Dermis microvascular lymphatic vessel endothelial cell (primary cell): ENCODE results near the gene TLR9. TPM values are rescaled to one million over a fixed set of nuclear protein-coding genes. Genes with fewer than 3 reads are reported as not detected.
"Not testable (repeated sequence)": the region's sequence is repeated elsewhere in the genome, so short reads cannot be mapped to it uniquely, and the experiment has no call there.

Experiments used
- DNase-seq, 2 donors: peaks; one replicate each; pipeline versions ENCODE4 v3.0.0 to v3.0.0-alpha.2; 2010; ENCODE audit warnings: low read depth in 2 of 2
- total RNA-seq: library from RNA; depleted of rRNA; stranded (reverse); fragments of >200 nt; gene quantifications from 2 replicates; pipeline ENCODE4 v1.2.1, GENCODE V29; 2014

Gene TLR9, protein sequence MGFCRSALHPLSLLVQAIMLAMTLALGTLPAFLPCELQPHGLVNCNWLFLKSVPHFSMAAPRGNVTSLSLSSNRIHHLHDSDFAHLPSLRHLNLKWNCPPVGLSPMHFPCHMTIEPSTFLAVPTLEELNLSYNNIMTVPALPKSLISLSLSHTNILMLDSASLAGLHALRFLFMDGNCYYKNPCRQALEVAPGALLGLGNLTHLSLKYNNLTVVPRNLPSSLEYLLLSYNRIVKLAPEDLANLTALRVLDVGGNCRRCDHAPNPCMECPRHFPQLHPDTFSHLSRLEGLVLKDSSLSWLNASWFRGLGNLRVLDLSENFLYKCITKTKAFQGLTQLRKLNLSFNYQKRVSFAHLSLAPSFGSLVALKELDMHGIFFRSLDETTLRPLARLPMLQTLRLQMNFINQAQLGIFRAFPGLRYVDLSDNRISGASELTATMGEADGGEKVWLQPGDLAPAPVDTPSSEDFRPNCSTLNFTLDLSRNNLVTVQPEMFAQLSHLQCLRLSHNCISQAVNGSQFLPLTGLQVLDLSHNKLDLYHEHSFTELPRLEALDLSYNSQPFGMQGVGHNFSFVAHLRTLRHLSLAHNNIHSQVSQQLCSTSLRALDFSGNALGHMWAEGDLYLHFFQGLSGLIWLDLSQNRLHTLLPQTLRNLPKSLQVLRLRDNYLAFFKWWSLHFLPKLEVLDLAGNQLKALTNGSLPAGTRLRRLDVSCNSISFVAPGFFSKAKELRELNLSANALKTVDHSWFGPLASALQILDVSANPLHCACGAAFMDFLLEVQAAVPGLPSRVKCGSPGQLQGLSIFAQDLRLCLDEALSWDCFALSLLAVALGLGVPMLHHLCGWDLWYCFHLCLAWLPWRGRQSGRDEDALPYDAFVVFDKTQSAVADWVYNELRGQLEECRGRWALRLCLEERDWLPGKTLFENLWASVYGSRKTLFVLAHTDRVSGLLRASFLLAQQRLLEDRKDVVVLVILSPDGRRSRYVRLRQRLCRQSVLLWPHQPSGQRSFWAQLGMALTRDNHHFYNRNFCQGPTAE
- total RNA-seq, result not detected in 2 replicates

DNA sequence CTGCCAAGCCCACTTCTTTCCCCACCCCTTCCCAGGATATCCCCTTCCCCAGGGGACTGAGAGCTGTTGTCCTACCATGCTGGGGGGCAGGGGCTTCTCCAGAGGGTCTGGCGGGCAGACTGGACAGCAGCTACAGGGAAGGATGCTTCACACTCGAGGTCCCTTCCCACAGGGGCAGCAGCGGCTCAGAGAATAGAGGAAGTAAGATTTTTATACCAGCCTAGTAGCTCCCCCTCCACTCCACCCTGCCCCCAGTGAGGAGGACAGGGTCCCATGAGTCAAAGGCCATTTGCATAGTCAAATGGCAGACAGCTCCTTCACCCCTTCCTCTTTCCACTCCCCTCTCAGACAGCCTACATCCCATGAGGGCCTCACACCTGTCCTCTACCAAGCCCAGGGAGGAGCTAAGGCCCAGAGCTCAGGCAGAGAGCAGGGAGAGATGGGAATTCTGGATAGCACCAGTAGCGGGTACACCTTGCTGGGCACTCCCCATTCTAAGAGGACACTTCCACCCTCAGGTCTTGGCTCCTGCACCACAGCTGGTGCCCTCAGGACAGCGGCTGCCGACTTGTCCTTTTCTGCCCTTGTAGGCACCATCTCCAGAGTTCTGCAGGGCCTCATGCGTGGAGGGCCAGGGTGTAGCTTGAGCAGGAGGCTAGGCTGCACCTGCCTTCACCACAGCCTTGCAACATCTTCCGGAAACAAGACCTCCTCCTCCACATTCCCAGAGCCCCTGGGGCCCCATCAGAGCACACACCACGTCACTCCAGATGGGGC lies at the start of gene TLR9:
Gene TLR9, minus strand, starts transcription at position 194 of the 777 bp plus-strand sequence. Its CDS starts 116 bp downstream, at position 78.
- no peak for DNase-seq

DNA sequence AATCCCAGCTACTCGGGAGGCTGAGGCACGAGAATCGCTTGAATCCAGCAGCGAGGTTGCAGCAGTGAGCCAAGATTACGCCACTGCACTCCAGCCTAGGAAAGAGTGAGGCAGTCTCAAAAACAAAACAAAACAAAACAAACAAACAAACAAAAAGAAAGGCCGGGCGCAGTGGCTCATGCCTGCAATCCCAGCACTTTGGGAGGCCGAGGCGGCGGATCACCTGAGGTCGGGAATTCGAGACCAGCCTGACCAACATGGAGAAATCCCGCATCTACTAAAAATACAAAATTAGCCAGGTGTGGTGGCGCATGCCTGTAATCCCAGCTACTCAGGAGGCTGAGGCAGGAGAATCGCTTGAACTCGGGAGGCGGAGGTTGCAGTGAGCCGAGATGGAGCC lies 49.3 kb upstream of the TLR9 start:
- not testable (repeated sequence) for DNase-seq

DNA sequence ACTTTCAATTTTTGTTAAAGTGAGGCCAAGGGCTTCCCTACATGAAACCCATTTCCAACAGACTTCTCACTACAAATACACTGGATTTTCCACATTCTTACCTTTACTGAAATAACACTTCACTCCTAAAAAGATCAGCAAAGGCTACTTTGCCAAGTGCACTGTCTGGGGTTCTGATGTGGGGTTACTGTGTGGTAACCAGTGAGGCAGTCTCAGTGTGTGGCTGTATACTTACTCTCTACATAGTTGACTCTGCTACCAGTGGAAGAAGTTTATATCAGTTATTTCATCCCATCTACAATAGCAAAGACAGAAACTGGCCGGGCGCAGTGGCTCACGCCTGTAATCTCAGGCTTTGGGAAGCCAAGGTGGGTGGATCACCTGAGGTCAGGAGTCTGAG lies 47.4 kb upstream of the TLR9 start:
- DNase-seq, result no peak

DNA sequence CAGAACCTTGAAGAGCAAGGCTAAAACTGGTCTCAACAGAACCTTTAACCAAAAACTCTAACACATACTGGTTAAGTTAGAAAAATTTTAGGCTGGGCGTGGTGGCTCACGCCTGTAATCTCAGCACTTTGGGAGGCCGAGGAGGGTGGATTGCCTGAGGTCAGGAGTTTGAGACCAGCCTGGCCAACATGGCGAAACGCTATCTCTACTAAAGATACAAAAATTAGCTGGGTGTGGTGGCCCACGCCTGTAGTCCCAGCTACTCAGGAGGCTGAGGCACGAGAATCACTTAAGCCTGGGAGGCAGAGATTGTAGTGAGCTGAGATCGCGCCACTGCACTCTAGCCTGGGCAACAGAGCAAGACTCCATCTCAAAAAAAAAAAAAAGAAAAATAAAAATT lies 46.7 kb upstream of the TLR9 start:
- DNase-seq, result not testable (repeated sequence)

DNA sequence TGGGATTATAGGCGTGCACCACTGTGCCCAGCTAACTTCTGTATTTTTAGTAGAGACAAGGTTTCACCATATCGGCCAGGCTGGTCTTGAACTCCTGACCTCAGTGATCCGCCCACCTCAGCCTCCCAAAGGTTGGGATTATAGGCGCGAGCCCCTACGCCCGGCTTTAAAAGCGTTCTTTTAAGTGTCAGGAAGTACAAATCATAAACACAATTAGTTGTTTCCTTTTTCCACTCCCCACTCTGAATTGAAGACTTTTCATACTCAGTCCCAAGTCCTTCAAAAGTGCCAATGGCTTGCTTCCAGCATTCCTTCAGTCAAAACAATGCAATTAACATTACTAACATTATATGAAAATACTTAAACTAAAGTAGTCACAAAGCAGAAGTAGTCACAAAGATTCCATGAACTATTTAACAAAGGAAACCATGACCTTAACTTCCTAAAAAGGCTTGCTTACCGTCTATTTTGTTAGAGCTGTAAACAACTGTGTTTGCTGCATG lies 44.9 kb upstream of the TLR9 start:
- DNase-seq, result peak in 1 of 2 donors; percentile 81

DNA sequence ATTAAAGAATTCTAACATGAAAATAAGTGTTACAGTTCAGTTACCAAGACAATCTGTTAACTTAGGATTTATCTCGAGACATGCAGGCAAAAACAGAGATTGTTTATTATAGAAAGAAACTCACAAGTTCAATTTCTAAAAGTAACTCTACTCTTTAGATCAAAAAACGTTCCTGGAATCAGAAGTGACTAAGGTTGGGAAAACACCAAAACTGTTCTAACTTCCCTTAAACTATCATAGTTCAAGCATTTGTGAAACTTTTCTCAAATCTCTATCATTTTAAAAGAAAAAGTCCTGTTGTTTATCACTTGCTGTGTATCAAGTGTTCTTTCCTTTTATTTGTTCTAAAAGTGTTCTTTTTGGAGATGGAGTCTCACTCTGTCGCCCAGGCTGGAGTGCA lies 44.3 kb upstream of the TLR9 start:
- no peak for DNase-seq

DNA sequence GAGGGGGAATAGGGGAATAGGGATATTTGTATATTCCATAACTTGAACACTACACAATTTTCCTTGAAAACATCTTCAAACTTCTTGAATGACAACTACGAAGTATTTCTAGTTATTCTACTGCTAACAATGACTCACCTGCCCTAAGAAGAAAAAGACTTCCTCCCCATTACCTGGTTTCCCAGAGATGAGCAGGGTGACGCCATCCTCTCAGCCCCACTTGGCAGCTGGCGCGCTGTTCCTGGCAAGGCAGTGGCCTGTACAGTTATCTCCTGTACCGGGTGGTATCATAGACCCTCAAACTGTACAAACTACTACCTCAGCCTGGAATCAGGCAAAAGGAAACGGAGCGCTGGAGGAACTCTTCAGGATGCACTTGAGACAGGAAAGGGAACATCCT lies 42.6 kb upstream of the TLR9 start:
- DNase-seq, result no peak

DNA sequence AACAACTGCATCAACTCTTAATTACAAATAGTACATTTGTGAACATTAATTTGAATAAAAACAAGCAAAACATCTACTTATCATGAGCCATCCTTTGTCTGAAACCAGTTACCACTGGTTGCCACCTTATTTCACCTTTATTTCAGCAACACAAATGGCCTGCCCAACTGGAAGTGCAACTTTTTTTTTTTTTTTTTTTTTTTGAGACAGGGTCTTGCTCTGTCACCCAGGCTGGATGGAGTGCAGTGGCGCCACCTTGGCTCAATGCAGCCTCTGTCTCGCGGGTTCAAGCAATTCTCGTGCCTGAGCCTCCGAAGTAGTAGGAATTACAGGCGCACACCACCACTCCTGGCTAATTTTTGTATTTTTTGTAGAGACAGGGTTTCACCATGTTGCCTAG lies 39.9 kb upstream of the TLR9 start:
- no peak for DNase-seq

DNA sequence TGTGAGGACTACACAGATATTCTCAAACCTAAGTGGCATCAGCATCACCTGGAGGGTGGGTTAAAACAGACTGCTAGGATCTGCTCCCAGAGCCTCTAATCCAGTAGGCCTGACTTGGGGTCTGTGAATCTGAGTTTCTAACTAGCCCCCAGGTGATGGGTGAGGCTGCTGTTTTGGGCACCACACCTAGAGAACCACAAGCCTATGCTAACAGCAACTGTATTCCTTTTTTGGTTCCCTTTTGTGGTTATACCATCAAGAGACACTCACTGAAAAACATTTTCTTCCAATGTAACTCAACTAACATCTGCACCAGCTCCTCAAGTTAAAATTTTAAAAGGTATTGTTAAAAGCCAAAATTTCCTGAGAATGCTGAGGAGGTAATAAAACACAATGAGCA lies 37.0 kb upstream of the TLR9 start:
- DNase-seq, result no peak

DNA sequence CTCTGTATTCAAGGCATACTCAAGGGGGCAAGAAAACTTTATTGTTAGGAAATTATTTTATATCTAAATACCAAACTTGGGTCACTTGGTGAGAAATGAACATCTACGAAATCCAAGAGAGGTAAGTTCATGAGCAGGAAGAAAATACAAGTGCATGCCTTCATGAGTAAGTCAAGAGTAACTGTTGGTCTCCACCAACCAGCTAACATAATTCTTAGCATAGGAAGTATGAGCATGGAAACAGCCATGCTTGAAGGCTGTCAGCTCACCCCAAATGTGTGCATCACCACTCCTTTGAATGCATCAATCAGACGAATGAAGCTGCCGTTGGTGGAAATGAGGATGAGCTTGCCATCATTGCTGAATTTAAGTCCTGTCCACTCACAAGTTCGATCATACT lies 34.0 kb upstream of the TLR9 start:
- DNase-seq, result no peak

DNA sequence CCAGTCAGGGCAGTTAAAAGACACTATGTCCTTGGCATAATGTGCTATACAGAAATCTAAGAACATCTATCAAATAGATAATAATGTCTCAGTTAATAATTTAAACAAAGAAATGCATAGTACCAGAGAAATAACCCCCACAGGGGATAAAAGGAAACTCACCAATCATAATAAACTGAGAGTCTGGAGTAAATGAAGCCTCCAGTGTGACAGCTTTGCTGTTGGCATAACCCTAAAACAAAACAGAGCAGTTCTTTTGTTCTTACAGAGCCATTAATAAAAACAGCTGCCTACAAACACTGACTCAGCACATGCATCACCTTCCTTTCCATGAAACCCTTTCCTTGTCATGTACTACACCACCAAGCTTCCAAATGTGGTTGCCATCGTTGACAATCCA lies 33.6 kb upstream of the TLR9 start:
- peak in 1 of 2 donors; percentile 84 for DNase-seq

DNA sequence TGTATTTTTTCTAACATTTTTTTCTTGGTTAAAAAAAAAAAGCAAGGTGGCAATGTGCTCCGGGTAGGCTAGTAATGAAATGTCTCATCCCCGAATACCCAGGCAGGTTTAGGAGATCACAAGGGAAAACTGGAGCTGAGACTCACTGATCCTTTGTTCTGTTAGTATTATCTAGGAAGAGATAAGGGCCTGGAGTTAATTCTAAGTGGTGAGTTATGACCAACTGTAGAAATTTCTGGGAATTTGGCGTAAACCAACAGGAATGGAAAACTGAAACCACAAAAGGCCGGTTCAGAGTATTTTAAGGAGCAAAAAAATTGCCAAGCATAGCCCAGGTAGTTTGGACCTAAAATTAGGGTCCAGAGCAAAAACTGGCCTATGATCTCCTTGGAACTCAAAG lies 32.5 kb upstream of the TLR9 start:
- DNase-seq, result no peak

DNA sequence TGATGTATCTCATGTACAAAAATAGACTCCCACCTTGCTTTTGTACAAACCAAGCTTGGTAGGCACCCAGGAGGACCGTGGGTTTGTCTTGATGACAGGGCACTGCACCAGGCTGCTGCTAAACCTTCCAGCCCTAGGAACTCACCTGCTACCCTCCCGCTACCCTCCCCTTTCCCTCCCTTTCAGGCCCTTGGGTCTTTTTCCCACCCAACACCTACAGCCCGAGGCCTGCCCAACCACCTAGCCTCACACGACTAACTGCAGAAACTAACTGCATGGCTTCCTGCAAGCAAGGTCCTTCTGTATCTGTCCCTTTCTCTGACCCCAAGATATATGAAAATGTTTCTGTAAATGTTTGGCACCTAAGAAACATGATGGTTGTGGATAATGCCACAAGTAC lies 31.2 kb upstream of the TLR9 start:
- no peak for DNase-seq

DNA sequence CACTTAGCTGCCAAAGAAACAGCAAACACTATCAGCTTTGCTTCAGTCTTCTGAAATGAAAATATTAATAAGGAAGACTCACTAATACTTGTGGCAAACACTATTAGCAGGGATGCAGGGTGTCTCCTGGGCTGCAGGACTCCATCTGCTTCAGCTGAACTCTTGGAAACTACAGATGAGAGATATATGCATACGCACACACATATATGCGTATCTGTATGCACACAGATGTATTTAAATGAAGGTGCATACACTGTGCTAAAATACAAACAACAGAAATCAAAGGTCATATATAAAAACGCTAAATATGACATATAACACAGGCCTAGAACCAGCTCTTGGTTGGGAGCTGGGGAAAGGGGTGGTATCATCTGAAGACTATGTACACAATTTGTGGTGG lies 30.7 kb upstream of the TLR9 start:
- DNase-seq, result no peak

DNA sequence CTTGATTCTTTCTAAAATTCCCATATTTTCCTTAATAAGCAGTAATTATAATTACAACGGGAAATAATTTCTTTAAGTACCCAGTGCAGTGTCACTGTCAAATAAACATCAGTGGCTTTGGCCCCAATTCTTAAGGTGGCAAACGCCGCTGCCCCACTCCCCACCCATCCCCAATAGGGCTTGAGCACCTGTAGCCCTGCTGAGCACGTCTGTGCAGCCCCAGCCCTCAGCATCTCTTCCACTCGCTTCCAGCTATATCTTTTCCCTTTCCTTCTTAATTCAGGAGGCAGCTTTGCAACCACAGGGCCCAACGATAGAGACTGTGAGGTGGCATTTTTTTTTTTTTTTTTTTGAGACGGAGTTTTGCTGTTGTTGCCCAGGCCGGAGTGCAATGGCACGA lies 29.2 kb upstream of the TLR9 start:
- DNase-seq, result no peak

DNA sequence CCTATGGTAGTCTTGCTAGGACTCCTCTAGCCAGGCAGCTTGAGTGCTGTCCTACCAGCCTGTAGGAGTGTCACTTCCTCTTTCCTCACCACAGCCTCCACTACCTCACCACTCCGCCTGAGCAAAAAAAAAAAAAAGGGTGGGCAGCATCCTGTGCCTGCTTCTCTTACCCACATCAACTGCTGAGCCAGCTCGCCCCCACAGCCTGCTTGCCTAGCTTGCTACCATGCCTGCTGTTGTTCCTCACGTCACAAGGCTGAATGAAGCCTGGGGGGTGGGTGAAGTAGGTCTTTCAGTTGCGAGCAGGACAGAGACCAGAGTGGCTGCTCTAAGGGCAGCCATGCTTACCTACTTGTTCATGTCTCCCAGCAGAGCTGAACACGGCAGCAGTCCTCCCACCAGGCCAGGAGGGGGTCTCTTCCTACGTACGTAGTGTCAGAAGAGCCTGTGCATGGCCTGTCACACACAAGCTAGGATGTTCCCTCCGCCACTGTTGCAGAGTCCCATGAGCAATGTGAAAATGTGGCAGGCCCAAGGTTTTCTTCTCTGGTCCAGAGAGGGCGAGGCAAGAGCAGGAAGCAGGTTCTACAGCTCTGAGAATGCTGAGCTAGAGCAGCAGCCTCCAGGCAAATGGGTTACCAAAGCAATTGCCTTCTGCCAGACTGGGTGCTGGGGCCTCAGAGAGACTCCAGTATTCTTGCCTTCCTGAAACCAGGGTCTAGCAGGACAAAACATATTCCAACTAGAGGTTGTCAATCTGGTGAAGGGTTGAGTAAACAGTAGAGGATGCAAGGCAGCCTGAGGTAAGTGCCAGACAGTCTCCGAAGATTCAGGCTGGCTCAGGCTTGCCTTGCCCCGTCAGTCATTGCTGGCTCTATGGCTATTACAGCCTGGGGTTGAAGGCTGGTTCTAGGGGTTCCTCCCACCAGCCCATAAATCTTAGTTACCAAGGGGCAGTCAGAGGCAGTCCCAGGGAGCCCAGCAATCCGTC lies 28.2 kb upstream of the TLR9 start:
- DNase-seq, result peak in 1 of 2 donors; percentile 49

DNA sequence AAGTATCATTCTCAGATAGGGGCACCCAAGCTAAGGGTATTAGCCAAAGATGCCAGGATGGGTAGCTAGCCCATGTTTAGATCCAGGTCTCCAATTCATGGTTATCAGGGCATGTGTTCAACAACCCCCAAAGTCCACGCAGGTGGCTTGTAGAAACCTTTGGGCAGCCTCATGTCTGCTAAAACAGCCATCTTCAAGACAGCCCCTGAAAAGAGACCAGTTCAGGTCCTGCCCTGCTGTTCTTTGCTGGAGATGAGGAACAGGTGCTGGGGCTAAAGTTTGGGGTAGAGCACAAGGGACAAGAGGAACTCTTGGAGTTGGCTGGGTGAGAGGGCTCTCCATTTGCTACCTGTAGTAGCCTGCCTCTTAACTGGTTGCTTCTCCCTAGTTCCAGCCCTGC lies 24.7 kb upstream of the TLR9 start:
- no peak for DNase-seq

DNA sequence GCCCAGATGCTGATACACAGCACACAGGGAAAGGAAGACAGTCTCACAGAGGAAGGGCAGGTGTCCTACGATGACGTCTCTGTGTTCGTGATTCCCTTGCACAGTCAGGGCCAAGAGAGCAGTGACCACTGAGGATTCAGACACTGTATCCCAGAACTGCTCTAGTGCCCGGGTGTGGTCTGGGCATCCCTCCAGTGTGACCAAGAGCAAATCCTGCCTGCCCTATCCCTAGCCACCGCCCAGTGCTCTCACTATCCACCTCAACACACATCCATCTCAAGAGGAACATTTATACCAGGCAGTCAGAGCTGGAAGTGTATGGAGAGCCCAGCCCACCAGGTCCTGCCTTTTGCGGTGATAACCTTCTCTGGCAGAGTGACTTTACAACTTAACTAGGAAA lies 24.2 kb upstream of the TLR9 start:
- no peak for DNase-seq

DNA sequence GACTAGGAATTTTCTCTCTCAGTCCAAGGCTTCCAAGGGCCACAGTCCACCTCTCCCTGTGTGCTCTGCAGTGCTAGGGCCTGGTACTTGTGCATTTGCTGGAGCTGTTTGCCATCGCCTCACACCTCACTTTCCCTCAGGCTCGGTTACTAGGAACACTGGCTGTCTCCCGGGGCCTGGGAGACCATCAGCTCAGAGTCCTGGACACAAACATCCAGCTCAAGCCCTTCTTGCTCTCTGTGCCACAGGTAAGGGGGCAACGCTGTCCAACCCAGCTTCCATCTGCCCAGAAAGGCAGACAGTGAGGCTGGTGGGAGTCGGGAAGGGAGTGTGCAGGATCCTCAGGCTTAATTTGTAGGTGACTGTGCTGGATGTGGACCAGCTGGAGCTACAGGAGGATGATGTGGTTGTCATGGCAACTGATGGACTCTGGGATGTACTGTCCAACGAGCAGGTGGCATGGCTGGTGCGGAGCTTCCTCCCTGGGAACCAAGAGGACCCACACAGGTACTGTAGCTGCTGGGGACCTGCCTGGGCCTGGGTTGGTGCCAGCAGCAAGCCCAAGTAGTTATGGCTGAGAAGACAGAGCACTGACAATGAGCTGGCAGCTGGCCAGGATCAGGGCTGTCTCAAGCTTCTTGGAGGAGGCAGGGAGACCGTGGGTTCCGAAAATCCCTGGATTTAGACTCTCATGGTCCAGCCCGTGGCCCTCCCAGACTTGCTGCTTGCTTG lies 23.5 kb upstream of the TLR9 start:
- peak in 1 of 2 donors; percentile 30 for DNase-seq

DNA sequence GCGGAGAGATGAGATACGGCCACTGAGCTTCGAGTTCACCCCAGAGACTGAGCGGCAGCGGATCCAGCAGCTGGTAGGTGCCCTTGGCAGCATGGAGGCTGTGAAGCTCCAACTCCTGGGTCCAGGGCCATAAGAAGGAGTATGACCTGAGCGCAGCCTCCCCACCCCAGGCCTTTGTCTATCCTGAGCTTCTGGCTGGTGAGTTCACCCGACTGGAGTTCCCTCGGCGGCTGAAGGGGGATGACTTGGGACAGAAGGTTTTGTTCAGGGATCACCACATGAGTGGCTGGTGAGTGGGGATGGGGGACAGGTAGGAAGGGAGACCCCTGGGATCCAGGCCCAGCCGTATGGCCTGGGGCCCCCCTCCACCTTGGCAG lies 22.7 kb upstream of the TLR9 start:
- DNase-seq, result no peak
